ENCODE data around the gene ZGPAT.
"Not testable (repeated sequence)": the region's sequence is repeated elsewhere in the genome, so short reads cannot be mapped to it uniquely, and the experiment has no call there.

Gene ZGPAT

GRCh38 chr20:63768591-63769515 is 61.0 kb downstream of the ZGPAT start:
- no peak for FAIRE-seq

- FAIRE-seq: no peak
Measured at GRCh38 chr20:63769891-63770474, 62.1 kb downstream of the ZGPAT start.

GRCh38 chr20:63771046-63771707 is 63.3 kb downstream of the ZGPAT start:
- no peak for FAIRE-seq

- FAIRE-seq: no peak
Measured at GRCh38 chr20:63772781-63773518, 65.1 kb downstream of the ZGPAT start.

DNA sequence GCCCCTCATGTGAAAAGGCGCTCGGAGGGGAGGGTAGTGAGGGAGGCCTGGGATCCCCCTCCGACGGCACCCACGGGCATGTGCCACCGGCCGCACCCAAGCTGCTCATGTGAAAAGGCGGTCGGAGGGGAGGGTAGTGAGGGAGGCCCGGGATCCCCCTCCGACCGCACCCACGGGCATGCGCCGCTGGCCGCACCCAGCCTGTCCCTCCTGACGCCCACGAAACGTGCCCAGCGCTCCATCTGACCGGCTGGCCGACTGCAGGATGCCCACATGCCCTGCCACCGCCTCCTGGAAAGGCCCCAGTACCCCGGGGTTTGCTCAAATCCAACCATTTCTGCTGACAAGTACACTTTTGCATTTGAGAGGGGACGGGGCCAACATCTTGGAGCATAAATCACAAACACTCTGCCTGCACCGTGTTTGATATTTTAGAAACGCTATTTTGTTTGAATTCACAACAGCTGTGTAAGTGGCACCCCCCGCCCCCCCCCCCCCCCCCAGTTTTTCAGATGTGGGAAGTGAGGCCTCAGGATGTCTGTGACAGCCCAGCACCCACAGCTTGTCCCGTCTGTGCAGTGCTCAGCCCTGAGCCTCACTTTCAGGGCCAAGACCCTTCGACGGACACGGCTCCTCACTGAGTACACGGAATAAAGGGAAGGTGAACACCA is 65.9 kb downstream of the ZGPAT start:
- FAIRE-seq: no peak

DNA sequence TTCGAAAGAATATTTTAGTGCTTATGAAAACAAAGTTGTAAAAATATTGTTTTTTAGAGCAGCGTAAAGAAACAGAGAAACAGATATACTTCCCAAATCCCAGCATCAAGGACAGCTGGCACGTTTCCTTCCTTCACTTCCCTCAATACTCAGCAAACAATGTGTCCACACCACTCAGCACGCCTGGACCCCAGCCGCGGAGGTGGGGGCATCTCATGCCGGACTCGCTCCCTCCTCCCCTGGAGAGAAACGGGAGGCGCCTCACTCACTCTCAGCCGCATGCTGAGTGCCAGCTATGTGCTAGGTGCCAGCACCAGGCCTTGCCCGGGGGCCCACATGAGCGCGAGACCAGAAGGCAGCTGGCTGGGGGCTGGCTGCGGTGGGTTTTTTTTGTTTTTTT is 66.5 kb downstream of the ZGPAT start:
- no peak for FAIRE-seq

DNA sequence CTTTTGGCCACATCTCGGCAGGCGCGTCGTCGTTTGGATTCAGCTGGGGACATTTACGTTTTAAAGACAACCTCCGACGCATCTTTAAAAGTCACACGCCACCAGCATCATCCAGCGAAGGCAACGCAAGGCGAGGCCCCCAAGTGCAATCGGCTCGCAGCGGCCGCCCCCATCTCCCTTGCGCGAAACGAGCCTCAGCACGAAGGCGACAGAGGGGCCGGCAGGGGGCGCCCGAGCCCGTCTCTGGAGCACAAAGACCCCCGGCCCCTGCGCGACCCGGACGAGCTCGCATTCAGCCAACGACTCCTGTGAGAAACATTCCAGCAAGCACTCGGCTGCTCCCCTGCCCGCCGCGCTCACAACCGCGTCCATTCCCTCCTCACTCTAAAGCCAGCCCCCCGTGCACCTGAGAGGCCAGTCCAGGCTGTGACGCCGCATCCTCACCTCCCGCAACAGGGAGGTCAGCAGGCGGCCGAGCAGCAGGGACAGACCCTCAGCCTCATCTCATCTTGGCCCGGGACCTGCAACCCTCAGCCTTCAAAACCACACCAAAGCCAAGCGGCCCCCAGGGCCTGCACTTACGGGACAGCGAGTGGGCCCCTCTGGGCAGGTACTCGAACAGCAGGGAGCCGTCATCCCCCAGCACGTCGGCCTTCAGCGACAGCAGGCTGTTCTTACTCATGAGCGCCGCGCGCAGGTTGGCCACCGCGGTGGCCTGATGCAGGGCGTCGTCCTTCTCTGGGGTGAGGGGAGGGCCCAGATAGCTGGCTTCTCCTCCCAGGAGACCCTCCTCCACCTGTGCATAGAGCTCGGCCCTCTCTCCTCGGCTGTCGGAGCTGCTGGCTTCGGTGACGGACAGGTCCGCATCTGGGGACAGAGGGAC is 67.5 kb downstream of the ZGPAT start:
- FAIRE-seq: no peak

- FAIRE-seq: not testable (repeated sequence)
Measured at GRCh38 chr20:63776875-63777274, 69.0 kb downstream of the ZGPAT start.

- FAIRE-seq: no peak
Measured at GRCh38 chr20:63777614-63778013, 69.8 kb downstream of the ZGPAT start.

GRCh38 chr20:63778034-63778752 is 70.4 kb downstream of the ZGPAT start:
- no peak for FAIRE-seq

- no peak for FAIRE-seq
Measured at GRCh38 chr20:63778857-63779256, 71.0 kb downstream of the ZGPAT start.

GRCh38 chr20:63781181-63781580 is 73.3 kb downstream of the ZGPAT start:
- FAIRE-seq: no peak

GRCh38 chr20:63782051-63782471 is 74.2 kb downstream of the ZGPAT start:
- no peak for FAIRE-seq

DNA sequence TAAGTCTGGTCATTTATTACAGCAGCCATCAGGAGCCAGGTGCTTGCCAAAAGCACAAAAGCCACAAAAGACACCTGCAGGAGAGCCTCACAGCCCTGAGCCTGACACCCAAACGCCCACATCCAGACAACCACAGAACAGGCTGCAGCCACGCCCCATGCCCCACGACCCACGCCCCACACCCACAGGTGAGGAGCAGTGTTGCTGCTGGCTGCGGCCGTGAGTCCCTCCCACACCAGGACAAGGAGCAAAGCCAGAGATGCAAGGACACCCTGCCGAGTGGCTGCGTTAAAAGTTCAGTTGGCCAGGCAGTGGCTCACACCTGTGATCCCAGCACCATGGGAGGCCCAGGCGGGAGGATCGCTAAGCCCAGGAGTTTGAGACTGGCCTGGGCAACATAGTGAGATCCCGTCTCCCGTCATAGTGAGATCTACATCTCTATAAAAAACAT is 74.7 kb downstream of the ZGPAT start:
- FAIRE-seq: no peak

- no peak for FAIRE-seq
Measured at GRCh38 chr20:63783970-63784369, 76.1 kb downstream of the ZGPAT start.

DNA sequence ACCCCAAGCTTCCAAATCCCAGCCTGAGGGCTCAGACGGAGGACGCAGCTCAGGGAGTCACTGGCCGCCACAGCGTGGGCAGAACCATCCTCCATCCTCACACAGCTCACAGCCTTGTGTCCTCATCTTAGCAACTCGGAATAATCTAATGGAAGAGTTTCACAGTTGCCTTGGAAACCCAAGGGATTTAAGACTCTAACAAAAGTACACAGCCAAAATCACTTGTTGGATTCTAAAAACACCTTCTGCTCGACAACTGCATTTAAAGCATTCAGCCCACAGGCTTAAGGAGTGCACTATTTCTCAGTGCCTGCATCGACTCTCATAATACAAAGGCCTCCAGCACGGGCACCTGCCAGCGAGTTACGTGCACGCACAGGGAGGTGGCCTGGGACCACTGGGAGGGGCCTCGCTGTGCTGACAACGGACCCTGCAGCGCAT is 77.9 kb downstream of the ZGPAT start:
- FAIRE-seq: no peak

Data from endometrium (tissue), 2 donors.